NCI-H146 (cell line): Measurements from ENCODE around the gene MRFAP1.

Experiments used
- DNase-seq: peaks from one replicate; lab custom pipeline; 2025; lab: John Stamatoyannopoulos, UW

MRFAP1 gene

DNA sequence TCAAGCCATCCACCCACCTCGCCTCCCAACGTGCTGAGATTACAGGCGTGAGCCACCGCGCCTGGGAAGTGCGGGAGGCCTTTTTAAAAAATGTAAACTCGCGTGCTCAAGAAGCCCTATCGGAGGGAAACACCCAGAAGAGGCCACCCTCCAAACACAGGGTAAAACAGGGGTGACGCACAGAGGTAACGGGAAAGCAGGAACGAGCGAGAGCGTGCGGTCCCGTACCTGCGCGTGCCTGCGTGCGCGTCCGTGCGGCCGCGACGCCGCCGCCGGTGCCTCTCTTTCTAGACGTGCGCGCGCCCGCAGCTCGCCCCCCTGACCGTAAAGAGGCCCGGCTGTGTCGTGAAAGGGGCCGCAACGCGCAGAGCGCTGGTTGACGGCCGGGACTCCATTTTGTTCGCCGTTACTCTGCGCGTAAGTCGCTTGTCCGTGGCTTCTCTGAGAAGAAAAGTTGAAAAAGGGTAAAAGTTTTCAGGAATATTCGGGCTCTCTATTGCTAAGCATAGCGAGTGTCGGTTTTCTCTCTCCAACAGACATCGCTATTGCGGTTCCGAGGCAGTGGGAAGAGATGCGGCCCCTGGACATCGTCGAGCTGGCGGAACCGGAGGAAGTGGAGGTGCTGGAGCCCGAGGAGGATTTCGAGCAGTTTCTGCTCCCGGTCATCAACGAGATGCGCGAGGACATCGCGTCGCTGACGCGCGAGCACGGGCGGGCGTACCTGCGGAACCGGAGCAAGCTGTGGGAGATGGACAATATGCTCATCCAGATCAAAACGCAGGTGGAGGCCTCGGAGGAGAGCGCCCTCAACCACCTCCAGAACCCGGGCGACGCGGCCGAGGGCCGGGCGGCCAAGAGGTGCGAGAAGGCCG is at the start of gene MRFAP1:
Gene MRFAP1 (plus strand): TSS at position 394 of the 872 bp plus-strand sequence. CDS start 178 bp downstream, at position 572.
- peak; percentile 96 for DNase-seq

DNA sequence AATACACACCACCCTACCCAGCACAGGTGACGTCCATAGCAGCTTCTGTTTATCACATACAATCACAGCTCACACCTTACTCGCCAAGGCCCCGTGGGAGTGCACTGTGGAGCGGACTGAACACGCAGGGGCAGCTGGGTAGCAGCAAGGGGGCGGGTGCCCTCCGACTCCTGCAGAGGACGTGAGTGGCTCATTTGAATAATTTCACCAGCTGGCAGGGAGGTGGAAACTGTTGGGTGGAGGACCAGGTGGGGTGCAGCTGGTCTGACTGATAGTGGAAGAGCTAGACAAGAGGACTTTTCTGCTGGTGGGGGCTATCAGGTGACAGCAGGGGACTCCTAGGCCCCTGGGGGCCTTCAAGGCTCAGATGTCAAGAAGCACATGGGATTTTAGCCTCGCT is 49.2 kb upstream of the MRFAP1 start:
- peak; percentile 59 for DNase-seq

DNA sequence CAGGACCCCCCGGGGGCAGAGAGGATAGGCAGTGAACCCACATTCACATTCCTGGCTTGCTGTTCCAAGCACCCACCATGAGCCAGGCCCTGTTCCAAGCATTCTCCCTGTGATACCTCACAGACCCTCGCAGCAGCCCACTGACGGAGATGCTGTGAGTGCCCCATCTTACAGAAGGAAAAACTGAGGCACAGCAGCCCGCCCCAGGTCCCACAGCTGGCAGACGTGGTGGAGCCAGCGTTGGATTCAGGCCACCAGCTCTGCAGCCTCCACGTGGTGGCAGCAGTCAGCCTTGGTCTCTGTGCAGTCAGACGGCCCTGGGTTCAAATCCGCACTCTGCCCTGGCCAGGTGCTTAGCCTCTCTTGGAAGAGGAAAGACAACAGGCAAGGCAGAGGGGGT is 48.7 kb upstream of the MRFAP1 start:
- no peak for DNase-seq

DNA sequence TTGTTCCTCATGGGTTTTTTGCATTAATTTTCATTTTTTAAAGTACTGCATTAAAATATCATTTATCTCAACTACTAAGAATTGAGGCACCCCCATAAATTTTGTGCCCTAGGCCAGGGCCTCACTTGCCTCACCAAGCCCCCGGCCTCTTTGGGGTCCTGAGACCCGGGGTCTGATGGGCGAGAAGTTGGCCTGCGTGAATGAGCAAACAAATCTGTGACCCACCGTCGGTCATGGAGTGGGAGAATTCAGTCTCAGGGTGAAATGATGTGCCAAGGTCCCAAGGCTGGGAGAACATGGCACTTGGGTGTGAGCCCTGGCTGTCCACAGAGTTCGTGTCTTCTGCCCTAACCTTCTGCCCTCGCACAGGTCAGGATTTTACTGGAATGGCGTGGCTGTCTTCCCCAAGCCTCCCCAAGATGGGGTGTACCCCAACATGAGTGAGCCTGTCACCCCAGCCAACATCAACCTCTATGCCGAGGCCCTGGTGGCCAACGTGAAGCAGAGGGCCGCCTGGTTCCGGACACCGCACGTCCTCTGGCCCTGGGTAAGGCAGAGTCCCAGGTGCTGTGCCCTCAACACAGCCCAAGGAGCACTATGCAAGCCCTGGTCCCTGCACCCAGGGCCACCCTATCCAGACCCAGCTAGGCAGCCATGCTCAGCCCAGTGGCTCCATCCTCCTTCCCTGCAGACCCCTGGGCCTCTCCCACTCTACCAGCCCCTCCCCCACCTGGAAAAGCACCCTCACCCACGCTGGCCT is 47.5 kb upstream of the MRFAP1 start:
- no peak for DNase-seq

DNA sequence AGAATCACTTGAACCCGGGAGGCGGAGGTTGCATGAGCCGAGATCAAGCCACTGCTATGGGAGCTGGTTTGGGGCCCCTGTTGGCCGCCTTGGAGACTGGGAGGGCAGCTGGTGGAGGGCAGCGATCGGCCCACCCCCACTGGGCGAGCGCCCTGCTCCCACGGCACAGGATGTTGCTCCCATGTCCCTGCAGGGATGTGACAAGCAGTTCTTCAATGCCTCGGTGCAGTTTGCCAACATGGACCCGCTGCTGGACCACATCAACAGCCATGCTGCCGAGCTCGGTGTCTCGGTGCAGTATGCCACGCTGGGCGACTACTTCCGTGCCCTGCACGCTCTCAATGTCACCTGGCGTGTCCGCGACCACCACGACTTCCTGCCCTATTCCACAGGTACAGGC is 46.1 kb upstream of the MRFAP1 start:
- no peak for DNase-seq

DNA sequence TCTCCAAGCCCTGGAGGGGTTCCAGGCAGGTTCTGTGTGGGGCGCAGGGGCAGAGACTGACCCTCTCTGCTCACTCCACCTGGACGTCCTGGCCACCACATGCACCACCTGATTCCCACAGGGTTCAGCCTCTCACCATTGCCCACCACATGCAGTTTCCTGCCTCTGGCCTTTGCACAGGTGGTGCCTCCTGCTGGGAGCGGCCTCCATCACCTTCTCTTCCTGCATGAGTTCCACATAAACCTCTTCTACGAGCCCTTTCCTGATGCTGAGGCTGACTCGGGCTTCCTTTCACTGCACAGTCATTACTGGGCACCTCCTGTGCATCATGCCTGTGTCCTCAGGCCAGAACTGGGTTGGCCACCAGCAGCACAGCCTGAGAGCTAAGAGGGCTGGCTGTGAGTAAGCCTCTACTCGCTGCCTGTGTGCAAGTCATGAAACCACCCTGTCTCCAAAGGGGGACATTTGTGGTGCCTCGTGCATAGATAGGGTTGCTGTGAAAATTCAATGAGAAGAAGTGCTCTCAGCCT is 45.6 kb upstream of the MRFAP1 start:
- DNase-seq, result peak; percentile 15

DNA sequence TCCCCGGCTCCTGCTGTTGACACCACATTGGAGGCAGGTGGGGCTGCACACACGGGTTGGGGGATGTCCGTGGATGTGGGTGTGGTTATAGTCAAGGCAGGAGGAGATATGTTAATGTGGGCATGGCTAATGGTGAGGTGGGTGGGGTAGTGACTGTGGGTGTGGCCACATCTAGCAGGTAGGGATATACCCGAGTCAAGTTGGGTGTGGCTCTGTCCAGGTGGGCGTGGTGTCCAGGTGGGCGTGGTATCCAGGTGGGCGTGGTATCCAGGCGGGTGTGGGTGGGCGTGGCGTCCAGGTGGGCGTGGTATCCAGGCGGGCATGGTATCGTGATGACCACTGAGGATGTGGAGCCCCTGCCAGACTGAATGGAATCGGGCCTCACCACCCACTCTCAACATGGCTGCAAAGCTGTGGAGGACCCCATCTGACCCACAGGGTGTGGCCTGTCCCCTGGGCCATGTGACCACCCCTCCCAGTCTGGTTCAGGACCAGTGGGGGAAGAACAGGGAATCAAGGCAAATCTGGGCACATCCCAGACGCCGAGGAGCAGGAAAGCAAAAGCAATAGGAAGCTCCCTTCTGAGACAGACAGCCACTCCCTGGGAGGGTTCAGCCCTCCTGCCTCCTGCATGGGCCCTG is 44.5 kb upstream of the MRFAP1 start:
- no peak for DNase-seq

DNA sequence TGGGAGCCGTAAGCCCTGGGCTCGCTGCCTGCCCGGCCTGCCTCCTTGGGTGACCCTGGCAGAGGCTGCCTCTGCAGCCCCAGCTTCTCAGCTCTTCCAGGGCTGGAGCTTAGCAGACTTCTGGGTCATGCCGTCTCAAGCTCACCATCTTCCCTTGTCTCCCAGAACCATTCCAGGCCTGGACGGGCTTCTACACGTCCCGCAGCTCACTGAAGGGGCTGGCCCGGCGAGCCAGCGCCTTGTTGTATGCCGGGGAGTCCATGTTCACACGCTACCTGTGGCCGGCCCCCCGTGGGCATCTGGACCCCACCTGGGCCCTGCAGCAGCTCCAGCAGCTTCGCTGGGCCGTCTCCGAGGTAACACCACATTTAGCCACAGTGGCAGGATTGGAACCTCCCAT is 43.5 kb upstream of the MRFAP1 start:
- no peak for DNase-seq

DNA sequence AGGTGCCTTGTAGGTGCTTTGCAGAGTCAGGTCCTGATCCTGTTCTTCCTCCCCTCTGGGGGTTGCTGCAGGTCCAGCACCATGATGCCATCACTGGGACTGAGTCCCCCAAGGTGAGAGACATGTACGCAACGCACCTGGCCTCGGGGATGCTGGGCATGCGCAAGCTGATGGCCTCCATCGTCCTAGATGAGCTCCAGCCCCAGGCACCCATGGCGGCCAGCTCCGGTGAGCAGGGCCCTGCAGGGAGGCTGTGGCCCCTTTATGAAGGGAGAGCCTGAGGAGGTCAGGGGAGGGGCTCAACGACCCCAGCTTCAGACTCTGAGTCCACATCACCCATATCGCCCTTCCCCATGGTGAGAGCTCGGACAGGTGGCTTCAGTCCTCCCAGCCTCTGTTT is 42.4 kb upstream of the MRFAP1 start:
- no peak for DNase-seq

DNA sequence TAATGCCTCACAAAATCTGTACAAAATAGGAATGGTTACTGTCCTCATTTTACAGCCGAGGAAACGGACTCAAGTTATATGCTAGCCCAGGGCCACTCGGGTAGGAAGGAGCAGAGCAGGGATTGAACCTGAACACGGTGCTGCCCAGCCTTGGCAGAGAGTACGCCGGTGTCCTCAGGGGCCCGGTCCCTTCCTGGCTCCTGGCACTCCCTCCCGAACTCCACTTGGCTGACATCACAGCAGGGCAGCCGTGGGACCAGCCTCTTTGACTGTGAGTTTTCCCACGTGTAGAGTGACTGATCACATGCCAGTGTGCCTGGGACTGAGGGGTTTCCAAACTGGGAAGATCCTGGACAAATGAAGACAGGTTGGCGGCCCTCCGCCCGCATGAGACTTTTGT is 41.8 kb upstream of the MRFAP1 start:
- no peak for DNase-seq

DNA sequence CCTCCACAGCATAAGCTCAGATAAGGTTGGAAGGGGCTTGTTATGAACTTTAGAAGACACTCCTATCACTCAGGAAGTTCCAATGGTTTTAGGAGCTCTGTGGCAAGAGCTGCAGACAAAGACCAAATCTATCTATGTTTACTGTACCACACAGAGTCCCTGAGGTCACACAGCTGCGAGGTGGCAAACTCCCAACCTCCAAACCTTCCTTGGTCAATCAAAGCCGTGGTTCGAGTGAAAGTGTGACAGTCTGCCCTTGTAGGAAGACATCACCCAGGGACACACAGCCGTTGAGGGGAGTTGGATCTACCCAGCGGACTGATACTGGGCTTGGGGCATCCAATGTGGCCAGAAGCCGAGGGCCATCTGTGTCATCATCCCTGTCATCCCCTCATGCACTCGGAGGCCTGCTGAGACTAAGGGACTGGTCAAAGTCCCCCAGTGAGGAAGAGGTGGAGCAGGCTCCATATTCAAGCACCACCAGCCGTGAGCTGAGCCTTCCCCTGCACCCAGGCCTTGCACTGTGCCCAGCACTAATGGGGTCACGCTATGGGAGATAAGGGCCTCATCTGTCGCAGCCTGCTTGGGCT is 38.7 kb upstream of the MRFAP1 start:
- no peak for DNase-seq

DNA sequence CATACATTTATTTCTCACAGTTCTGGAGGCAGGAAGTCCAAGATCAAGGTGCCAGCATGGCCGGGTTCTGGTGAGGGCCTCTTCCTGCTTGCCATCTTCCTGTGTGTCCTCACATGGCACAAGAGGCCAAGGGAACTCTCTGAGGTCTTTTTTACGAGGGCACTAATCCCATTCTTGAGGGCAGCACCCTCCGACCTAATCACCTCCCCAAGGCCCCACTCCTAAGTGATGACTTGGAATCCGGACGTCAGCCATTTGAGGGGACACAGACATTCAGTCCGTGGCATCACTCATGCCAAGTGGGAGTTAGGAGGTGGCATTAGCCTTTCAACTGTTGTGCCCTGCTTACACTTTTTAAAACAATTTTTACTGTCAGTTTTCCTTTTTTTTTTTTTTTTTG is 38.2 kb upstream of the MRFAP1 start:
- no peak for DNase-seq

DNA sequence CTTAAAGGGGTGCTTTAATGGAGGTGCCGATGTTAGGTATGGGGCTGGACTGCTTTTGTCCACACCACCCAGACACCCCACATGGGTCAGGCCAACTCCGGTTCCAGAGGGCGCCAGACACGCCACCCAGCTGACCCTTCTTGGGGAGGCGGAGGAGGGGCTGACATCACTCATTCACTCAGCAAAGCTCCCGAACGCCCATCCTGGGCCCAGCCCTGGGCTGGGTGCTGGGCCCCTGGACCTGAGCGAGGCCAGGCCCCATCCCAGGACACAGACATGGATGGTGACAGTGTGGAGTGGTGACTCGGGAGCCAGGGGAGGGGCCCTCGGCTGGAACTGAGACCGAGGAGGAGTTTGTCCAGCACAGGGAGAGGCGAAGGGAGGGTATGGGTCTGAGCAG is 37.4 kb upstream of the MRFAP1 start:
- no peak for DNase-seq

DNA sequence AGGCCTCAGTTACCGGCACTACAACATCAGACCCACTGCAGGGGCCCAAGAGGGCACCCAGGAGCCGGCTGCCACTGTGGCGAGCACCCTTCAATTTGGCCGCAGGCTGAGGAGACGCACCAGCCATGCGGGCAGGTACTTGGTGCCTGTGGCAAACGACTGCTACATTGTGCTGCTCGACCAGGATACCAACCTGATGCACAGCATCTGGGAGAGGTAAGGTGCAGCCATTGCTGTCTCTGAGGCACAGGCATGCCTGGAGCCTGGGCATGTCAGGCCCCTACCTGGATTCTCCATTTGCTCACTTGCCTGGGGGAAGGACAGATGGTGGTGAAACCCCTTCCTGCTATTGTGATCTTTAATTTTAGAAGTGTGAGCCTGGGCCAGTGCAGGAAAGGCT is 35.4 kb upstream of the MRFAP1 start:
- no peak for DNase-seq

DNA sequence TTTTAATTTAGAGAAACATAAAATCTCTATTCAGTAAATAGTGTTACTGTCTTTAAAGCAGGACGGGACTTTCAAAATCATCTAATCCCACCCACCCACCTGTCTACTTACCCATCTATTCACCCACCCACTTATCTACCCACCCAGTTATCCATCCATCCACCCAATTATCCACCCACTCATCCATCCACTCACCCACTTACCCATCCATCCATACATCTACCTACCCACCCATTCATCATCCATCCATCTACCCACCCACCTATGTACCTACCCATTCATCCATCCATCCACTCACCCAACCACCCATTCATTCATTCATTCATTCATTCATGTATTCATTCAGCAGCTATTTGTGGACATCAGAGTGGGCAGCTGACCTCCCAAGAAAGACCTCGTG is 34.9 kb upstream of the MRFAP1 start:
- DNase-seq, result no peak

DNA sequence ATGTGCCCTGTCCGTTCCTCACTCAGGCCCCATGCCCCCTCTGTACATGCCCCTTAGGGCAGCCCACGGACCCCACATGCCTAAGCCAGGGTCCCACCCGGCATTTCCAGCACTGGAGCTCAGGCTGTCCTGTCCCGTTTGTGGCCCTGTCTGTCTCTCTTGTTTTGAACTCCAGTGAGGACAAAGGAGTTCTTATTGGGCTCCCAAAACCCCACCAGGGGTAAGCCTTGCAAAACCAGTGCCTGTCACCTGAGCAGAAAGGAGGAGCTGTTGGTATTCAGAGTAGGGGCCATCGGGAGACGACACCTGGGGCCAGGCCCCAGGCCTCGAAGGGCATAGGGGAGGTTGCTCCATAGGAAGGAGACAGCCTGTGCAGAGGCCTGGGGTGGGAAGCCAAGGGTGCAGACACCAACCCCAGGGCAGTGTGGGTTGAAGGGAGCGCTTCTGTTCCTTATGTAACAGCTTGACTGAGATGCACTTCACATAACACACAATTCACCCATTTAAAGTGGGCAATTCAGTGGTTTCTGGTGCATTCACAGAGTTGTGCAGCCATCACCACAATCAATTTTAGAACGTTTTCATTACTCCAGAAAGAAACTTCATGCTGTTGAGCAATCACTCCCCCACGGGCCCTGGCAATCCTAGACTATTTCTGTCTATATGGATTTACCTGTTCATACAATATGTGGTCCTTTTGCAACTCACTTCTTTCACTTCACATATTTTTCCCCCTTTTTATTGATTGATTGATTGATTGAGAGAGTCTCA is 33.8 kb upstream of the MRFAP1 start:
- DNase-seq, result no peak

DNA sequence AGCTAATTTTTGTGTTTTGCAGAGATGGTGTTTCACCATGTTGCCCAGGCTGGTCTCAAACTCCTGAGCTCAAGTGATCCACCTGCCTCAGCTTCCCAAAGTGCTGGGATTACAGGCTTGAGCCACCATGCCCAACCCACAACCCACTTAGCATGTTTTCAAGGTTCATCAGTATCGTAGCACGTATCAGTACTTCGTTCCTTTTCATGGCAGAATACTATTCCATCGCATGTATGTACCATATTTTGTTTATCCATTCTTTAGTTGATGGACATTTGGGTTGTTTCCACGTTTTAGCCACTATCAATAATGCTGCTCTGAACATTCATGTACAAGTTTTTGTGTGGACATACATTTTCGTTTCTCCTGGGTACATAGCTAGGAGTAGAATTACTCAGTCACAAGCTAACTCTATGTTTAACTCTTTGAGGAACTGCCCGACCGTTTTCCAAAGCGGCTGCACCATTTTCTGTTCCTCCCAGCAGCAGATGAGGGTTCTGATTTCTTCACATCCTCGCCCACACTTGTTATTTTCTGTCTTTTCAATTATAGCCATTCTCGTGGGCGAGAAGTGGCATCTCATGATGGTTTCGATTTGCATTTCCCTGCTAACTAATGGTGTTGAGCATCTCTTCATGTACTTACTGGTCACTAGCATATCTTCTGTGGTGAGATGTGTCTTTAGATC is 33.0 kb upstream of the MRFAP1 start:
- DNase-seq, result no peak

DNA sequence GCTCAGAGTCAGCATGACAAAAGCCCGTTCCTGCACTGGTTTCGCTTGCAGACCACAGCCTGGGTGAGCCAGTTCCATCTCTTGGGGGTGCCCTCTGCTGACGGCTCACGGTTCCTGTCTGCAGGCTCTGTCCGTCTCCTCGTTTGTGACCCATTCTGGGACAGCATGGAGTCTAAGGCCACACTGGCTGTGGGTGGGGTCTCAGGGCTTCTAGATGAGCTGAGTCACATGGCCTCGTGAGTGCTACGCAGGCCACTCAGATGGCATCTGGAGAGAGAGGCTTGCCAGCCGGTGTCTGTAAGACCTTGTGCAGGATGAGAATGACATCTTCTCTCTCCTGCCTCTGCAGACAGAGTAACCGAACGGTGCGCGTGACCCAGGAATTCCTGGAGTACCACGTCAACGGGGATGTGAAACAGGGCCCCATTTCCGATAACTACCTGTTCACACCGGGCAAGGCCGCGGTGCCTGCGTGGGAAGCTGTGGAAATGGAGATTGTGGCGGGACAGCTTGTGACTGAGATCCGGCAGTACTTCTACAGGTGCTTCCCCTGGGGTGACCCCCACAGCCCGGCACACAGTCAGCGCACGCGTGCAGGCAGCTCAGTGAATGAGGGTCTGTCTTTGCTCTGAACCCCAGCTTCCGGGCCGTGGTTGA is 31.6 kb upstream of the MRFAP1 start:
- no peak for DNase-seq

DNA sequence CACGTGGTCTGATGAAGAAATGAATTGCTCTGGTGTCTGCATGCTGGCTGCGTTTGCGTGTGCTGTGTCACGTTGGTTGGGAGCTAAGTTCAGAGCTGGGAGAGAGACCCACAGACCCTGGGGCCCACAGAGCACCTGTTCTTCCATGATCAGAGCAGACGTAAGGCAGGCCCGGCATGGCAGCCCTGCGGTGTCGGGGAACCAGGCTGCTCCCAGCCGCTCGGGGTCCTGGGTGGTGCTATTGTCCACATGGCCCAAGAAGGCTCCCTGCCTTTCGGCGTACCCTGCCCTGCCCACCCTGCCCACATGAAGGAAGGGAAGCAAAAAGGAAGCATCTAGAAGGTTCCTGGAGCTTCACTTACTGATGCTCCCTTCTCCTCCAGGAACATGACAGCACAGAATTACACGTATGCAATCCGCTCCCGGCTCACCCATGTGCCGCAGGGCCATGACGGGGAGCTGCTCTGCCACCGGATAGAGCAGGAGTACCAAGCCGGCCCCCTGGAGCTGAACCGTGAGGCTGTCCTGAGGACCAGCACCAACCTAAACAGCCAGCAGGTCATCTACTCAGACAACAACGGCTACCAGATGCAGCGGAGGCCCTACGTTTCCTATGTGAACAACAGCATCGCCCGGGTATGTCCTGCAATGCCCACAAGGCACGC is 30.9 kb upstream of the MRFAP1 start:
- no peak for DNase-seq
